Skin epidermis (tissue), 12 donors: Measurements from ENCODE around the gene C1orf56.

Experiments used
- H3K27ac ChIP-seq, 21 experiments: fragments of 200-600 bp; sonication (generic) in 11 of 21; one replicate each; pipeline ENCODE4 v1.5.0; 2020; ENCODE audit warnings: mild to moderate bottlenecking in 3 of 21, inconsistent platforms in 2 of 21, moderate library complexity in 2 of 21
- H3K4me3 ChIP-seq, 7 experiments: fragments of 200-600 bp; sonication (generic) in 2 of 7; one replicate each; pipeline ENCODE4 v1.5.0; 2020; ENCODE audit warnings: inconsistent platforms in 2 of 7, mild to moderate bottlenecking in 2 of 7, moderate library complexity in 1 of 7

The C1orf56 gene

GRCh38 chr1:151012684-151013471 lies 34.7 kb upstream of the C1orf56 start:
- no peak overlapping the region for H3K4me3 ChIP-seq
- H3K27ac ChIP-seq: no peak overlapping the region

GRCh38 chr1:151013518-151013917 lies 34.0 kb upstream of the C1orf56 start:
- no peak overlapping the region for H3K27ac ChIP-seq
- no peak overlapping the region for H3K4me3 ChIP-seq

GRCh38 chr1:151024540-151025146 lies 22.9 kb upstream of the C1orf56 start:
- peak overlapping the region in 1 of 21 experiments; percentile 8 for H3K27ac ChIP-seq

GRCh38 chr1:151026460-151026859 lies 21.1 kb upstream of the C1orf56 start:
- H3K4me3 ChIP-seq: no peak overlapping the region
- no peak overlapping the region for H3K27ac ChIP-seq

More at GRCh38 chr1:151024540-151025146, 22.9 kb upstream of the C1orf56 start:
- H3K4me3 ChIP-seq: no peak overlapping the region

- no peak overlapping the region for H3K4me3 ChIP-seq
- H3K27ac ChIP-seq: no peak overlapping the region
Observed at GRCh38 chr1:151032164-151032563, 15.4 kb upstream of the C1orf56 start.

GRCh38 chr1:151035167-151035566 lies 12.4 kb upstream of the C1orf56 start:
- Histone ChIP-seq H3K27ac (peak overlapping the region in 10 of 21 experiments; percentile 35 to 81 (median 66)), H3K4me3 (no peak overlapping the region)

- Histone ChIP-seq H3K27ac (peak within 1 kb of the TSS in 18 of 21 experiments; percentile 27 to 86 (median 64)), H3K4me3 (peak within 1 kb of the TSS in 5 of 7 experiments; percentile 15 to 35 (median 21))
Observed at GRCh38 chr1:151036356-151036755, 11.2 kb upstream of the C1orf56 start, which contains the start of gene BNIPL. Gene BNIPL (plus strand): TSS chr1:151036586. CDS start chr1:151036726, 140 bp downstream.

- peak overlapping the region in 5 of 7 experiments; percentile 15 to 35 (median 21) for H3K4me3 ChIP-seq
- H3K27ac ChIP-seq: peak overlapping the region in 18 of 21 experiments; percentile 21 to 86 (median 64)
Observed at GRCh38 chr1:151037032-151037431, 10.5 kb upstream of the C1orf56 start.

GRCh38 chr1:151039521-151039920 lies 8.0 kb upstream of the C1orf56 start:
- Histone ChIP-seq H3K4me3 (no peak overlapping the region), H3K27ac (no peak overlapping the region)

- no peak overlapping the region for H3K27ac ChIP-seq
- H3K4me3 ChIP-seq: no peak overlapping the region
Observed at GRCh38 chr1:151043163-151043562, 4.4 kb upstream of the C1orf56 start.

- H3K27ac ChIP-seq: peak overlapping the region; percentile 40 to 92 (median 85)
Observed at GRCh38 chr1:151047925-151048644, 534 bp downstream of the C1orf56 start.

GRCh38 chr1:151048645-151049032 lies 1.1 kb downstream of the C1orf56 start:
- H3K27ac ChIP-seq: peak overlapping the region in 19 of 21 experiments; percentile 24 to 92 (median 85)
- H3K4me3 ChIP-seq: peak overlapping the region; percentile 47 to 82 (median 71)

More at GRCh38 chr1:151047925-151048644, 534 bp downstream of the C1orf56 start:
- H3K4me3 ChIP-seq: peak overlapping the region; percentile 47 to 82 (median 71)

- no peak overlapping the region for H3K4me3 ChIP-seq
- H3K27ac ChIP-seq: peak overlapping the region in 3 of 21 experiments; percentile 24 to 91 (median 89)
Observed at GRCh38 chr1:151049458-151049857, 1.9 kb downstream of the C1orf56 start.

- Histone ChIP-seq H3K4me3 (no peak overlapping the region), H3K27ac (peak overlapping the region in 1 of 21 experiments; percentile 24)
Observed at GRCh38 chr1:151050051-151050688, 2.6 kb downstream of the C1orf56 start.

- Histone ChIP-seq H3K27ac (peak overlapping the region in 2 of 21 experiments; percentile 27 to 51), H3K4me3 (no peak overlapping the region)
Observed at GRCh38 chr1:151051356-151052009, 3.9 kb downstream of the C1orf56 start.

- Histone ChIP-seq H3K4me3 (peak overlapping the region in 1 of 7 experiments; percentile 84), H3K27ac (peak overlapping the region in 16 of 21 experiments; percentile 6 to 100 (median 96))
Observed at GRCh38 chr1:151054971-151055547, 7.5 kb downstream of the C1orf56 start.

- Histone ChIP-seq H3K27ac (peak overlapping the region in 19 of 21 experiments; percentile 6 to 100 (median 97)), H3K4me3 (peak overlapping the region in 1 of 7 experiments; percentile 84)
Observed at GRCh38 chr1:151055581-151055980, 8.0 kb downstream of the C1orf56 start.

GRCh38 chr1:151056149-151056548 lies 8.6 kb downstream of the C1orf56 start:
- H3K4me3 ChIP-seq: peak overlapping the region in 4 of 7 experiments; percentile 65 to 84 (median 82)

More at GRCh38 chr1:151056149-151056548, 8.6 kb downstream of the C1orf56 start:
- H3K27ac ChIP-seq: peak overlapping the region in 19 of 21 experiments; percentile 24 to 100 (median 97)
